Prostate gland (tissue), 2 donors: ENCODE measurements around the gene ARFGEF3. TPM values are rescaled to one million over a fixed set of nuclear protein-coding genes. Genes with fewer than 3 reads are reported as not detected.

Experiments
- DNase-seq: peaks from one replicate; pipeline ENCODE4 v3.0.0-alpha.2; 2019; ENCODE audit warnings: low spot score
- H3K27ac ChIP-seq, 2 donors: fragments of 200-600 bp; sonication (generic); 2 replicates each; pipeline ENCODE4 v1.5.1; 2017 to 2019
- H3K27me3 ChIP-seq: fragments of 200-600 bp; sonication (generic); replicated peaks from 2 replicates; pipeline ENCODE4 v1.5.1; 2019; ENCODE audit not compliant: insufficient read depth
- H3K36me3 ChIP-seq, 2 donors: fragments of 200-600 bp; sonication (generic); 1 replicate in 1 of 2; 2 replicates in 1 of 2; pipeline versions ENCODE4 v1.5.1 to v1.8.1; 2017 to 2019
- H3K4me1 ChIP-seq: fragments of 200-600 bp; sonication (generic); replicated peaks from 2 replicates; pipeline ENCODE4 v1.5.1; 2019
- H3K4me3 ChIP-seq, 2 donors: fragments of 200-600 bp; sonication (generic); 2 replicates each; pipeline ENCODE4 v1.5.1; 2017 to 2019
- H3K9me3 ChIP-seq: fragments of 200-600 bp; sonication (generic); 2 replicates; pipeline ENCODE4 v1.5.1; 2017
- CTCF ChIP-seq, 4 experiments: fragments of 200-600 bp in 2 of 4; fragments of 450-650 bp in 2 of 4; sonication (generic) in 2 of 4; IDR thresholded peaks; 1 replicate in 3 of 4; 2 replicates in 1 of 4; pipeline ENCODE4 v1.5.1; 2016 to 2019; ENCODE audit warnings: antibody characterized with exemption in 4 of 4, mild to moderate bottlenecking in 2 of 4, moderate library complexity in 2 of 4
- POLR2A ChIP-seq: fragments of 450-650 bp; IDR thresholded peaks from one replicate; pipeline ENCODE4 v1.6.1; 2016; ENCODE audit warnings: antibody characterized with exemption, mild to moderate bottlenecking
- POLR2AphosphoS5 ChIP-seq: sonication (generic); formaldehyde crosslinking; IDR thresholded peaks from one replicate; pipeline ENCODE4 v1.6.1; 2017; ENCODE audit warnings: antibody characterized with exemption
- WGBS: methylation state at CpG from one replicate; pipeline ENCODE4 v1.1.5; 2018; 5-methylcytosine and 5-hydroxymethylcytosine counted together
- intact Hi-C: fragments of 100-400 bp; cut with DNase I; formaldehyde crosslinking; loops from one replicate; pipeline ENCODE4 v1.14.2; 2022
- total RNA-seq, 2 donors: library from RNA; depleted of rRNA; stranded (reverse); fragments of >200 nt; gene quantifications; one replicate each; pipeline ENCODE4 v1.1.0, GENCODE V29; 2016

Gene ARFGEF3
- total RNA-seq, 2 donors from 2014 or later: 41.0 to 80.1 TPM

- intact Hi-C loops: no loop called here
- DNase-seq: no peak
- no peak overlapping the region for H3K4me3 ChIP-seq
- no peaks in the 10 kb centered on the region for H3K4me1 ChIP-seq
- H3K36me3 ChIP-seq: no peaks in the 10 kb centered on the region
- H3K27me3 ChIP-seq: no peaks in the 10 kb centered on the region
- no peak for TF ChIP-seq POLR2A
- TF ChIP-seq POLR2AphosphoS5: no peak
- no peak for TF ChIP-seq CTCF (IDR thresholded peaks at IDR 0.05)
- no peaks in the 10 kb centered on the region for H3K9me3 ChIP-seq
- no peak overlapping the region for H3K27ac ChIP-seq
- 87% methylated on average over 3 of the region's 3 CpGs for WGBS
Measured at GRCh38 chr6:138328210-138328609, 166.5 kb downstream of the ARFGEF3 start.

- TF ChIP-seq CTCF (IDR thresholded peaks at IDR 0.05) (no peak), POLR2AphosphoS5 (no peak), POLR2A (no peak)
- DNase-seq: no peak
- intact Hi-C loops: no loop called here
- Histone ChIP-seq H3K4me3 (no peak overlapping the region), H3K27ac (peak overlapping the region in 1 of 2 donors; percentile 40), H3K27me3 (no peaks in the 10 kb centered on the region), H3K9me3 (no peaks in the 10 kb centered on the region), H3K36me3 (no peaks in the 10 kb centered on the region), H3K4me1 (no peaks in the 10 kb centered on the region)
- WGBS: 87% methylated on average over 1 of the region's 1 CpG
Measured at GRCh38 chr6:138330763-138331162, 169.0 kb downstream of the ARFGEF3 start.

GRCh38 chr6:138331444-138331843, 169.7 kb downstream of the ARFGEF3 start:
- 56% methylated on average over 1 of the region's 1 CpG for WGBS

GRCh38 chr6:138331984-138332383, 170.2 kb downstream of the ARFGEF3 start:
- Histone ChIP-seq H3K9me3 (no peaks in the 10 kb centered on the region), H3K27me3 (no peaks in the 10 kb centered on the region), H3K4me3 (no peak overlapping the region), H3K36me3 (no peaks in the 10 kb centered on the region), H3K4me1 (no peaks in the 10 kb centered on the region), H3K27ac (peak overlapping the region in 1 of 2 donors; percentile 19)
- no peak for DNase-seq
- WGBS: 81% methylated on average over 2 of the region's 2 CpGs
- intact Hi-C loops: no loop called here
- TF ChIP-seq POLR2AphosphoS5 (no peak), POLR2A (no peak), CTCF (IDR thresholded peaks at IDR 0.05) (no peak)

More at GRCh38 chr6:138331444-138331843, 169.7 kb downstream of the ARFGEF3 start:
- Histone ChIP-seq H3K36me3 (no peaks in the 10 kb centered on the region), H3K4me3 (no peak overlapping the region), H3K27me3 (no peaks in the 10 kb centered on the region), H3K9me3 (no peaks in the 10 kb centered on the region), H3K4me1 (no peaks in the 10 kb centered on the region), H3K27ac (peak overlapping the region in 1 of 2 donors; percentile 19)
- TF ChIP-seq POLR2AphosphoS5 (no peak), CTCF (IDR thresholded peaks at IDR 0.05) (no peak), POLR2A (no peak)
- intact Hi-C loops: no loop called here
- DNase-seq: no peak

GRCh38 chr6:138334000-138334399, 172.3 kb downstream of the ARFGEF3 start:
- H3K4me1 ChIP-seq: no peaks in the 10 kb centered on the region

More at GRCh38 chr6:138334000-138334399, 172.3 kb downstream of the ARFGEF3 start:
- Histone ChIP-seq H3K27ac (no peak overlapping the region), H3K9me3 (no peaks in the 10 kb centered on the region), H3K4me3 (no peak overlapping the region), H3K36me3 (no peaks in the 10 kb centered on the region), H3K27me3 (no peaks in the 10 kb centered on the region)
- WGBS: 88% methylated on average over 14 of the region's 14 CpGs
- no peak for DNase-seq
- no peak for TF ChIP-seq CTCF (IDR thresholded peaks at IDR 0.05)
- TF ChIP-seq POLR2AphosphoS5: no peak
- TF ChIP-seq POLR2A: no peak
- intact Hi-C loops: no loop called here
